ENCODE measurements around the gene JAM2. TPM values are rescaled to one million over a fixed set of nuclear protein-coding genes. Genes with fewer than 3 reads are reported as not detected.
"Not testable (repeated sequence)": the region's sequence is repeated elsewhere in the genome, so short reads cannot be mapped to it uniquely, and the experiment has no call there.

JAM2 gene
- total RNA-seq, 6 donors from 2014 or later, result 7.8 to 29.3 (median 11.2) TPM

DNA sequence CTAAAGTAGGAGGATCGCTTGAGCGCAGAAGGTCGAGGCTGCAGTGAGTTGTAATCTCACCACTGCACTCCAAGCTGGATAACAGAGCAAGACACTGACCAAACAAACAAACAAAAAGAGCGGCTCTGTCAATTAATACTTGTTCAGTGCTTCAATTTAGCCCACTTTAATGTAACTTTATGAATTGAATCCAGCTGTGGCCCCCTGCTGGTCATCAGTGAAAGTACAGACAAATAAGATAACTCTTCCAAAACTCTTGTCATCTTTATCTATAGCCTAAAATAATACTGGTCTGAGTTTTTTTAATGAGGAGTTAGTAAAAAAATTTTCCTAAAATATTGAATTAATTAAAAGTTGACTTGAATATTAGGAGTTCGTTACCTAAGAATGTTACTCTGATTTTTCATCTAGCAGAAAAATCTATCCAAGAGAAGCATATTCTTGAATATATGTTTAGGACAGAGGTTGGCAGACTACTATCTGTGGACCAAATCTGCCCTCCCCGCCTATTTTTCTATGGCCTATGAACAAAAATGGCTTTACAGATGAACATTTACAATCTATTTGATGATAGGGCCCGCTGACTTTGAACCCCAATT, 69.5 kb downstream of the JAM2 start:
- H3K4me3 ChIP-seq, result no peak overlapping the region
- no peaks in the 10 kb centered on the region for H3K4me1 ChIP-seq
- no peaks in the 10 kb centered on the region for H3K27me3 ChIP-seq
- no peak for TF ChIP-seq POLR2A (IDR thresholded peaks at IDR 0.05)
- TF ChIP-seq, protein P1, sequence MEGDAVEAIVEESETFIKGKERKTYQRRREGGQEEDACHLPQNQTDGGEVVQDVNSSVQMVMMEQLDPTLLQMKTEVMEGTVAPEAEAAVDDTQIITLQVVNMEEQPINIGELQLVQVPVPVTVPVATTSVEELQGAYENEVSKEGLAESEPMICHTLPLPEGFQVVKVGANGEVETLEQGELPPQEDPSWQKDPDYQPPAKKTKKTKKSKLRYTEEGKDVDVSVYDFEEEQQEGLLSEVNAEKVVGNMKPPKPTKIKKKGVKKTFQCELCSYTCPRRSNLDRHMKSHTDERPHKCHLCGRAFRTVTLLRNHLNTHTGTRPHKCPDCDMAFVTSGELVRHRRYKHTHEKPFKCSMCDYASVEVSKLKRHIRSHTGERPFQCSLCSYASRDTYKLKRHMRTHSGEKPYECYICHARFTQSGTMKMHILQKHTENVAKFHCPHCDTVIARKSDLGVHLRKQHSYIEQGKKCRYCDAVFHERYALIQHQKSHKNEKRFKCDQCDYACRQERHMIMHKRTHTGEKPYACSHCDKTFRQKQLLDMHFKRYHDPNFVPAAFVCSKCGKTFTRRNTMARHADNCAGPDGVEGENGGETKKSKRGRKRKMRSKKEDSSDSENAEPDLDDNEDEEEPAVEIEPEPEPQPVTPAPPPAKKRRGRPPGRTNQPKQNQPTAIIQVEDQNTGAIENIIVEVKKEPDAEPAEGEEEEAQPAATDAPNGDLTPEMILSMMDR (IDR thresholded peaks at IDR 0.05), result peak; percentile 48 to 76 (median 66)
- TF ChIP-seq EP300 (IDR thresholded peaks at IDR 0.05), result no peak
- 57 to 64% methylated on average over 7 of the region's 7 CpGs for WGBS, 2 donors
- H3K9me3 ChIP-seq, result no peaks in the 10 kb centered on the region
- peak in 1 of 2 donors; percentile 59 for ATAC-seq (ENCODE audit: low FRiP score in 2 of 2)
- H3K36me3 ChIP-seq, result no peaks in the 10 kb centered on the region
- DNase-seq, result peak in 1 of 2 donors; percentile 25
- no peak overlapping the region for H3K27ac ChIP-seq

DNA sequence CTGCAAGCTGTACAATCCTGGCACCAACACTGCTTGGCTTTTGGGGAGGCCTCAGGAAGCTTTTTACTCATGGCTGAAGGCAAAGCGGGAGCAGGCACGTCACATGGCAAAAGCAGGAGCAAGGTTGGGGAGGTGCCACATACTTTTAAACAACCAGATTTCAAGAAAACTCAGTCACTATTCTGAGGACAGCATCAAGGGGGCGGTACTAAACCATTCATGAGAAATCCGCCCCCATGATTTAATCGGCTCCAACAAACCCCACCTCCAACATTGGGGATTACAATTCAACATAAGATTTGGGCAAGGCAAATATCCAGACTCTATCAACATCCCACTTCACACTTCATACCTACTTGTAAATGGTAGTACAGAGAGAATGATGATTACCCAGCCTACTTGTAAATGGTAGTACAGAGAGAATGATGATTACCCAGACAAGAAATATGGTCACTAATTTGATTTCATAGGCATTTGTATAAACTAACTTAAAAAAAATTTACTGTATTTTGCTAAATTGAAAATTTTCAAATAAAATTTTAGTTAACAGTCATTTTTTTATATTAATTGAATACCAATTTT, 70.7 kb downstream of the JAM2 start:
- no peak for ATAC-seq (ENCODE audit: low FRiP score in 2 of 2)
- Histone ChIP-seq H3K4me1 (no peaks in the 10 kb centered on the region), H3K9me3 (no peaks in the 10 kb centered on the region), H3K4me3 (no peak overlapping the region), H3K27me3 (no peaks in the 10 kb centered on the region), H3K27ac (no peak overlapping the region), H3K36me3 (peaks cover 0 to under 1% (median 0%) of the 10 kb centered on the region in 4 donors)
- 85 to 89% methylated on average over 5 of the region's 5 CpGs for whole genome bisulfite sequencing, 2 donors
- no peak for DNase-seq
- TF ChIP-seq POLR2AphosphoS5 (IDR thresholded peaks at IDR 0.05) (no peak), EP300 (IDR thresholded peaks at IDR 0.05) (no peak), POLR2A (IDR thresholded peaks at IDR 0.05) (no peak)
- TF ChIP-seq, protein P1 (IDR thresholded peaks at IDR 0.05), result no peak

DNA sequence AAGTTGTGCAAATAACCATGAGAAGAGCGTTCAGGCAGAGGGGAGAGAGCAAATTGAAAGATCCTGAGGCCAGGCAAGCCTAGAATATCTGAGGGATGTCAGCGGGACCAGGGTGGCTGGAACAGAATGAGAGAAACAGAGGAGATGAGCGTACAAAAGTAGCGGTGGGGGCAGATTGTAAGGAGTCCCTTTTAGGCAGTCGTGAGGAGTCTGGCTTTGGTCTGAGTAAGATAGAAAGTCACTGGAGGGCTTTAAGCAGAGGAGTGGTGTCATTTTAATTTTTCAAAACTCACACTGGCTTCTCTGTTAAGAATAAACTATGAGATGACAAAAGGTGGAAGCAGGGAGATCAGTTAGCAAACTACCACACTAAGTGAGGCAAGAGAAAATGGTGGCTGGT, 71.5 kb downstream of the JAM2 start:
- TF ChIP-seq POLR2AphosphoS5 (IDR thresholded peaks at IDR 0.05) (no peak), EP300 (IDR thresholded peaks at IDR 0.05) (no peak), POLR2A (IDR thresholded peaks at IDR 0.05) (no peak)
- TF ChIP-seq, protein P1 (IDR thresholded peaks at IDR 0.05), result no peak
- no peak for DNase-seq
- no peak overlapping the region for H3K27ac ChIP-seq
- WGBS, 2 donors, result 86 to 90% methylated on average over 5 of the region's 5 CpGs
- no peak overlapping the region for H3K4me3 ChIP-seq
- no peak for ATAC-seq (ENCODE audit: low FRiP score in 2 of 2)
- no peaks in the 10 kb centered on the region for H3K27me3 ChIP-seq
- H3K4me1 ChIP-seq, result no peaks in the 10 kb centered on the region
- no peaks in the 10 kb centered on the region for H3K9me3 ChIP-seq
- peaks cover 0 to 7% (median 0%) of the 10 kb centered on the region in 4 donors for H3K36me3 ChIP-seq

DNA sequence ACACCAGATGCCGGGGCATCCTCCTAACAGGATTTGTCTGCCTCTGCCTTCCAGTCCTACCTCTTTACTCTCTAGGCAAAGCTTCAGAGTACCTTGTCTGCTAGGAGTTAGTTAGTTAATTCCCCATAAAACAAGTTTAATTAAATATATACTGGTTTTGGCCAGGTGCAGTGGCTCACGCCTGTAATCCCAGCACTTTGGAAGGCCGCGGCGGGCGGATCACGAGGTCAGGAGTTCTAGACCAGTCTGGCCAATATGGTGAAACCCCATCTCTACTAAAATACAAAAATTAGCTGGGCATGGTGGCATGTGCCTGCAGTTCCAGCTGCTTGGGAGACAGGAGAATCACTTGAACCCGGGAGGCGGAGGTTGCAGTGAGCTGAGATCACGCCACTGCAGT, 75.0 kb downstream of the JAM2 start:
- H3K36me3 ChIP-seq; ATAC-seq (ENCODE audit: low FRiP score in 2 of 2); H3K4me3 ChIP-seq; H3K4me1 ChIP-seq; H3K9me3 ChIP-seq; H3K27me3 ChIP-seq; H3K27ac ChIP-seq: not testable (repeated sequence)
- WGBS, 2 donors, result 96 to 98% methylated on average over 10 of the region's 10 CpGs
- peak in 1 of 2 donors; percentile 54 for DNase-seq

DNA sequence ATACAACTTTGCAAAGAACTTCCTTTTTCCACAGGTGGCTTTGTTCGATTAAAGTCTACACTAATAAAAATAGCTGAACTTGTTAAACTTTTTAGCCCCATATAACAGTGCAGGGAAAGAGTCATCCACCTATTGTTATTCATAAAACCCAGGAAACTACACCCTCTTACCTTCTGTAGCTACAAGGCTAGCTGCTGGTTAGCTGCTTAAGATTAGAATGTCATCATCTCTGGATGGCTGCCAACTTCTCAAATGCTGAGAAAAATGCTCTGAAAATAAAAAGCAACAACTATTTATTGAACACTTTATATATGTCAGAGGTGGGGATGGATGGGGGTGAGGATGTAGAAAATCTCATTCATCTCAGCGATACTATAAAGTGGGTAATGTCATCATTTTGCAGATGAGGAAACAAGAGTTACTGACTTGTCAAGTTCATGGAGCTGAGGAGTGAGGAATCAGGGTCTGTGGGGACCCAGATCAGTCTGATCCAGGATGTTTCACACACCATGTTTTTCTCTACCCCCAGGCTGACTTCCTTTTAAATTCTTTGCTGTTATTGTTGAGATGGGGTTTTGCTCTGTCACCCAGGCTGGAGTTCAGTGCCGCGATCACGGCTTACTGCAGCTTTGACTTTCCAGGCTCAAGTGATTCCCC, 78.6 kb downstream of the JAM2 start:
- Histone ChIP-seq H3K4me3 (no peak overlapping the region), H3K9me3 (no peaks in the 10 kb centered on the region), H3K36me3 (peaks cover 0 to 26% (median 10%) of the 10 kb centered on the region in 4 donors), H3K4me1 (peaks cover 0 to 4% (median 0%) of the 10 kb centered on the region in 4 donors), H3K27ac (peak overlapping the region in 1 of 4 donors; percentile 43), H3K27me3 (no peaks in the 10 kb centered on the region)
- no peak for DNase-seq
- no peak for ATAC-seq (ENCODE audit: low FRiP score in 2 of 2)
- TF ChIP-seq POLR2AphosphoS5 (IDR thresholded peaks at IDR 0.05) (no peak), POLR2A (IDR thresholded peaks at IDR 0.05) (no peak), EP300 (IDR thresholded peaks at IDR 0.05) (no peak)
- TF ChIP-seq, protein P1 (IDR thresholded peaks at IDR 0.05), result no peak
- WGBS, 2 donors, result 79 to 80% methylated on average over 5 of the region's 5 CpGs
